CD4-positive, alpha-beta T cell treated with Interleukin-15 for 1 hour (primary cell): ENCODE results near the gene CADPS2.
"Not testable (repeated sequence)": the region's sequence is repeated elsewhere in the genome, so short reads cannot be mapped to it uniquely, and the experiment has no call there.

ENCODE experiments used
- DNase-seq: peaks from one replicate; pipeline ENCODE4 v3.0.0-alpha.2; 2020

The CADPS2 gene

DNA sequence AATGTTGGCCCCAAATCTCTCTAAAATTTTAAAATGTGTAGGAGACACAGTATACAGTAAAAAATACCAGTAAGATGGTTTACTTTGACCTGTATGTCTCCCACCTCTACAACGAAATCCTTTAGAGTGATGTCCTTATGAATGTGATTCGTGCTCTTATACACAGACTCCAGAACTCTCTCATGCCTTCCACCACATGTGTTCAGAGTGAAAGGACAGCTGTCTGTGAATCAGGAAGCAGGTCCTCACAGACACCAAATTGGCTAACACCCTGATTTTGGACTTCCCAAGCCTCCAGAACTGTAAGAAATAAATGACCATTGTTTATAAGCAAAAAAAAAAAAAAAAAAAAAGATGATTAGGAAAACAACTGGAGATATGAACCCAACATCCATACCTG lies 222.5 kb downstream of the CADPS2 start:
- no peak for DNase-seq

DNA sequence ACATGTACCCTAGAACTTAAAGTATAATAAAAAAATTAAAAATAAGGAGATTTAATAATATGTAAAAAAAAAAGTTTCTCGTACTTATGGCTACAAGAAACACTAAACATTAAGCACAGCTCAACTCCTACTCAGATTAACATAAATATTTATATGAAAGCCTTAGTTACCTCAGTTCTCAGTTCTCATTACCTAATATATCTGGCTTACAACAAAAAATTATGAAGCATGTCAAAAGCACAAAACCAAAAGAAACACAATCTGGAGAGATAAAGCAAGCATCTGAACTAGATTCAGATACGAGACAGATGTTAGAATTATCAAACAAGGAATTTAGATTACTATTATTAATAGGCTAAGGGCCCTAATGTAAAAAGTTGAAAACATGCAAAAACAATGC lies 227.4 kb downstream of the CADPS2 start:
- no peak for DNase-seq

DNA sequence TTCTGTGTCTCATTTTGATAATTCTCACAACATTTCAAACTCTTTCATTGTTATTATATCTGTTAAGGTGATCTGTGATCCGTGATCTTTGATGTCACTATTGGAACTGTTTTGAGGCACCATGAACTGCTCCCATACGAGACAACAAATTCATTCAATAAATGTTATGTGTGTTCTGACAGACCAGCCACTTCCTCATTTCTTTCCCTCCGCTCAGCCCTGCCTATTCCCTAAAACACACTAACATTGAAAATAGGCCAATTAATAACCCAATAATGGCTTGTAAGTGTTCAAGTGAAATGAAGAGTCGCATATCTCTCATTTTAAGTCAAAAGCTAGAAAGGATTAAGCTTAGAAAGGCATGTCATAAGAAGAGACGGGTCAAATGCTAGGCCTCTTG lies 232.6 kb downstream of the CADPS2 start:
- no peak for DNase-seq

GRCh38 chr7:122652876-122653275 lies 233.4 kb downstream of the CADPS2 start:
- no peak for DNase-seq

DNA sequence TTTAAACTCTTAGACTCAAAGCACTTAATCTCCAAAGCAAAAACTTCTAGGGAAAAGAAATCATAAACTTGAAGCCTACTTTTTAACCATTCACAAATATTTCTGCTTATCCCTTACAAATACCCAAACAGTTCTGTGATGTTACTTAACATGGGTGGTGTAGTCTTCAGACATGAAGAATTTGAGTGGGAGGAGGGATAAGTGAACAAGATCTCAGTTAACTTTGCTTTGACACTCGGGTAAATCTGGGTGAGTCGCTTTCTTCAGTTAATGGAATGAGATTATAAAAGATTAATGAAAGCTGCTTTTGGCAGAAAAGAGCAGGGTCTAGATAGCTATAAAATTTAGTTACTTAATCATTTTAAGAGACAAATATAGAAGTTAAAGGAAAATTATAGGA lies 234.8 kb downstream of the CADPS2 start:
- DNase-seq, result no peak

GRCh38 chr7:122643250-122643649 lies 243.0 kb downstream of the CADPS2 start:
- DNase-seq, result no peak

DNA sequence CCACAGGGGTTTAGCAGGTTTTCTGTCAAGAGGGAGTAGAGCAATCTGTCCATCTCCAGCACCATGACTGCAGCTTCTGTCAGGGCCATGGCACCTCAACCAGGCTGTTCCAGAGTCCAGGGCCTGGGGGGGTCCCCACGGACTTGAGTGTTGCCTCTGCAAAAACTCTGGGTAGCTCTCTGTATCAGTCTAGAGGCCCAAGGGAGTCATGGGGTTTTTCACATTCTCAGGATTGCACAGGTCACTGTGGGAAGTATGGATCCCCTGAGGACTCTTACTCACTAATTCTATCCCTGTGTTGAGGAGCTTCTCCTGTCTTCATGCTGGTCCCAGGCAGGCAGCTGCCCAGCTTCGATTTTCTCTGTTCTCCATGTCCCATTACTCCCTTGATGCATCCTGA lies 247.8 kb downstream of the CADPS2 start:
- no peak for DNase-seq

- DNase-seq, result no peak
Observed at GRCh38 chr7:122637784-122638183, 248.5 kb downstream of the CADPS2 start.

- DNase-seq, result not testable (repeated sequence)
Observed at GRCh38 chr7:122635481-122635880, 250.8 kb downstream of the CADPS2 start.

- no peak for DNase-seq
Observed at GRCh38 chr7:122633472-122633871, 252.8 kb downstream of the CADPS2 start.

- no peak for DNase-seq
Observed at GRCh38 chr7:122632238-122632637, 254.0 kb downstream of the CADPS2 start.

- no peak for DNase-seq
Observed at GRCh38 chr7:122629412-122629953, 256.8 kb downstream of the CADPS2 start.

DNA sequence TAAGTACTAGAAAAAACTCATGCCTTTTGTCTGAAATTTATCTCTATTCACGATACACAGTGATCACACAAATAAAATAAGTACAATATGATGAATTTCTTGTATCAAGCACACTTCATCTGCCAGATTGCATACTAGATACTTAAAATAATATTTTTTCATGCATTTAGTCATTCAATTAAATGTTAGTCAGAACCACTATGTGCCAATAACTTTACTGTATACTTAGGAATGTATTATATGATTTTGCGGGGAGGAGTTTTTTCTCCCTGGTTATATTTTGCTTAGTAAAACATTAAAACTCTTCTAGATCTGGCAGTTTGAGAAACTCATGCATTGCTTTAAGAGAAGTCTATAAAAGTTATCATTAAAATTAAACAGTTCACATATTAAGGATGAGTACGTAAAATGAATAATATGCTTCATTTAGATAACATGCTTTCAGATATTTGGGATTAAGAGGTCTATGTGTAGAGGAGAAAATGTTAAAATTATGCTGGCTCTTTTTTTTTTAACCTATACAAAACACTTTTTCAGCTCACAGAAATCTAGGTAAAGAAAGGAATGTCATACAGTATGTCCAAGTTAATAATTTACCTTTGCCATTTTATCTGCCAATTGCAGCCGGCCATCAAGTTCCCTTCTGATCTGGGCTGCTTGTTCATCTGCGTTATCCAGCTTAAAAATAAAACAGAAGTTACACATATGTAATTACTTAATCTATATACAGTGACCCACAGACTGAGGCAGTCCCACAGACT lies 257.4 kb downstream of the CADPS2 start:
- DNase-seq, result no peak

- no peak for DNase-seq
Observed at GRCh38 chr7:122626785-122627184, 259.5 kb downstream of the CADPS2 start.

DNA sequence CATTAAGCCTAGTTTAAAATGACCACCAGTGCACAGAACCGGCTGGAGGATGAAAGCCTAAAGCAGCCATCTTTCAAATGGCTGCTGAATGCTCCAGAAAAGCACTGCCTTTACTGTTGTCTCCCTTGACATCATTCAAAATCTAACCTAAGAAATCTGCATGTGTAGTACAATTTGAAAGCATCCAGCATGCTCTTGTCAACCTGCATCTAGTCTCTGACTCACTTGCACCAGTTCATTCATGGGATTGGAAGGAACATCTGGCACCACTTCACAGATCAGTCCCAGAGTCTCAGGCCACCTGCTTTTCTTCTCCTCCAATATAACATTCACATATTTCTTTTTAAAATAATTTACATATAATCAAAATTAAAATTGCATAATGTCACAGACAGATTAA lies 263.6 kb downstream of the CADPS2 start:
- no peak for DNase-seq

GRCh38 chr7:122619664-122620063 lies 266.6 kb downstream of the CADPS2 start:
- no peak for DNase-seq

DNA sequence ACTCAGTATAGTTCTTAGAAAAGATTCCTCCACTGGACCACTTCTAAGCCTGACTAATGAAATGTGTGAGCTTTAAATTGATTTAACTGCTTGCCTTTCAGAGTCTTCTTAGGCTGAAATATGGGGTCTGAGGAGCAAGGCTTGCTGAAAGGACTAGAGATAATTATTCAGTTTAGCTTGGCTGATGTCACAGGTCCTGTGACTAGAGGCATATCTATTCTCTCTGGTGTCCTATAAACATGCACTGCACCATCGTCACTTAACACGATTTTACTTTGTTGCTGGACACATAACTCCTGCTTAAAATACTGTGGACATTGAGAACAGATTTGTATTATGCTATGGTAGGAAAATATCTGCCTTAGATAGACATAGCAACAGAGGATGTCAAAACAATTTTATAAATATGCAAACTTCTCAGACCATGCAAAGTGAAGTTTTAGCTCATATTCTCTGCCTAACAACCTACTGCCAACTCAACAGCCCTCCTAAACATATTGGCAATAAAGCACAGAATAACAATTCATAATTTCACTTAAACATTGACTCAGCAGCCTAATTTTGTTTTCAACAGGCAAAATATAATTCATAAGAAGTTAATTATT lies 267.6 kb downstream of the CADPS2 start:
- DNase-seq, result no peak

DNA sequence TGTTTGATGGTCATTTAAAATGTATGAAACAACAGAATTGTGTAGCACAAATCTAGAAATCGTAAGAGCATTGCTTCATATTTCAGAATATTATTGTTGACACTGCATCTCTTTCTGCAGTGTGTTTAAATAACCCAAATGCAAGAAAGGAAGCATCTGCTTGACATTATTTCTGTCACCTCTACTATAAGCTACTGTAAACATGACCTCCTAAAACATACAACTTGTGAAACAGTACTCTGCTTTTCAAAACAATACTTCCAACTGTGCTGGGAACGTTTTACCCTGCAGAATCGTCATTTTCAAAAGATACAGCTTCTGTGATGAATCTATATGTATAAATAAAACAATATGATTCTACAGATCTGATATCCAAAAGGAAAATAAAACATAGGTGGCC lies 269.3 kb downstream of the CADPS2 start:
- no peak for DNase-seq

GRCh38 chr7:122605929-122606328 lies 280.3 kb downstream of the CADPS2 start:
- DNase-seq, result no peak

- DNase-seq, result no peak
Observed at GRCh38 chr7:122604251-122604650, 282.0 kb downstream of the CADPS2 start.

GRCh38 chr7:122602800-122603199 lies 283.5 kb downstream of the CADPS2 start:
- DNase-seq, result no peak

DNA sequence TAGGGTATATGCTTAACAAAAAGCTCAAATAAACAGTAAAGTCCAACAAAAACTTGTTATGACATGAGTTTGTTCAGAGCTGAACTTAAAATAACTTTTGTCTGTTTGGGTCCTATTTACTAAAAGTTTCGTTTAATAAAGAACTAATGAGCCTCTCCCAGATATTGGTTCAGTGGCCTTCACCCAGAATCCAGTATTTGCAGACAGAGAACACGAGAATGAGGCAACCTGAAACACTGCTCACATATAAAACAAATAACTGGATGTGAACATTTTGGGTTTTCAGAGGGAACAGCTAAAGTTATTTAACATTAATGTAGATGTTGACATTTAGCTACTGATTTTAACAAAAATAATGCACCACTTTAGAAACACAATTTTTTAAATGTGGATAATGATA lies 285.6 kb downstream of the CADPS2 start:
- DNase-seq, result no peak

DNA sequence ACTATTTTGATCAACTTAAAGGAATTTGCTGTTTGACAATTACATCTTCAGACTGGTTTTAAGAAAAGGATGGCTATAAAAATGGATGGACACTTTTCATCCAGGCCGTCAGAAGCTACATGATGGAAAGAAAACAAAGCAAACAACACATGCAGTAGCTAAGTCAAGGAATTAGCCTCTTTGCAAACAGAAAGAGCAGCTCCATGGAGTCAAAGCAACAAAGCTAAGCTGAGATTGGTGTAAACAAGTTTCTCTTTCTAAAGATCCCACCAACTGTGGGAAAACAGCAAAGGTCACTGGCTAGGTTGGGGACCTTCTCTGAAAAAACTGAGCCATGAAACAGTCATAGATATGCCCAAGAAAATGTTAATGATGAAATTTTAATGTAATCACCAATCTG lies 286.2 kb downstream of the CADPS2 start:
- no peak for DNase-seq

DNA sequence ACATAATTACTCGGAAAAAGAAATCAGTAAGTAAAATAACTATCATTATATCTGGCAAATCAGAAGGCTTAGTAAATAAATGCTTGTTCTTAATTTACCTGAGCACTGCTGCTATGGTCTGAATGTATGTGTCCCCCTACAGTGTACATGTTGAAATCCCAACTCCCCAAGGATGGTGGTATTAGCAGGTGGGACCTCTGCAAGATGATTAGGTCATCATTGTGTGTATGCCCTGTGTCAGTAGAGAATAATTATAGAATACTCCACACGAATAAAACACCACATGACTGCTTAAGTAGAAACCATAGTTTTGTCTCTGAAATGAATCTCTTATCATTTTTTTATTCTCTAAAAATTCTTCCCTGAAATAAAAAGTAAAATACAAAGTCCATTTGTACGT lies 289.0 kb downstream of the CADPS2 start:
- no peak for DNase-seq

GRCh38 chr7:122595885-122596284 lies 290.4 kb downstream of the CADPS2 start:
- no peak for DNase-seq
